ENCODE results near the gene SIGLEC11. TPM values are rescaled to one million over a fixed set of nuclear protein-coding genes. Genes with fewer than 3 reads are reported as not detected.
"Not testable (repeated sequence)": the region's sequence is repeated elsewhere in the genome, so short reads cannot be mapped to it uniquely, and the experiment has no call there.

The SIGLEC11 gene
- total RNA-seq, 1 donor from 2014 or later = not detected

DNA sequence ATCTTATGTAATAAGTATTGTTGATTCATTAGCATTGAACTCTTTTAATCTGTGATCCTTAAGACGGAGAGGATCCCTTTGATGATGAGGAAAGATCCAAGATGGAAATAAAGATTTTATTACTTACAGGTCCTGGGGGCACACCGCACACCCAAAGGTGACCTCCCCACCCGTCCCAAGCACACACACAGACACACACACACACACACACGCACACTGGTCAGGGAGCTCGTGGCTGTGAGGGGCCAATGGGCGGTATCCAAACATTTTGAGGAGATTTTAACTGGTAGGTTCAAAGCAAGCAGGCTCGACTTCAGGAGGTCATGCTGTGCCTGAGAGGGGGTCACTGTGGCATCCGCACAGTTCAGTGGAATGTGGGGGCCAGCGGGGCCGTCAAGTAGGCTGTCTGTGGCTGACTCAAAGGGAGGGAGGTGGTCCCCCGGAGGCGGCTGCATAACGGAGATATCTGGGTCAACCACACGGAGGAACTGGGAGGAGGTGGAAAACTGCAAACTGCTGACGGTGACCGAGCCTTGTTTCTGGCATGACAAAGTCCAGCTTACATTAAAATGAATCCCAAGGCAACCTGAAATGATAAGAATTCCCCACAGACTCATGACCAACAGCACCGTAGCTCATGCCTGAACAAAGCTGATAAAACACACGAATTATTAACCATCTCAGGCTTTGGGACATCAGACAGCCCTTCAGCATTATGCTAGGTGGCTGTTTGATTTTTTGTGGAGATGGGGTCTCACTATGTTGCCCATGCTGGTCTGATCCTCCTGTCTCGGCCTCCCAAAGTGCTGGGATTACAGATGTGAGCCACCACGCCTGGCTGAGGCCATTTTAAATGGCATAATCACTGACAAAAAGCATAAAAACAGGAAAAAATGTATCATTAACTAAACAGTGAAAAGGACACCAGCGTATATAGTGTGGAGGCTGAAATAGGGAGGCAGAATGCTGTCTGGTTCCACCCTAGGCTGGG lies 20.9 kb upstream of the SIGLEC11 start:
- DNase-seq = no peak

DNA sequence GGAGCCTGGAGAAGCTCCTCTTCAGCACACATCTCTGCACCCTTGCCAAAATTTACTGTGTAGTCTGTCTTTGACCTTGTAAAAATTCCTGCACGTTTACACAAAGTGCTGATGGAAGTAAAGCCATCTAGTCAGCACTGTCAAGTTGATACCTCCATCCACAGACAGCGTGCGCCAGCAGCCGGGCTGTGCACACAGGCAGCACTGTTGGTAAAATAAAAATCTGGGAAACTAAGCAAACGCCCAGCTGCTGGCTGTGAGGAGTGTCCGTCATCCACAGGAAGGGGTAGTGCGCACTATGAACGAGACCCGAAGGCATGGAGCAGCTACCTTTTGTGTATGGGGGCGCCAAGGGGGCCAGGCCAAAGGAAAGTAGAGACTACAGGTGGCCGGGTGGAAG lies 17.4 kb upstream of the SIGLEC11 start:
- DNase-seq = no peak

DNA sequence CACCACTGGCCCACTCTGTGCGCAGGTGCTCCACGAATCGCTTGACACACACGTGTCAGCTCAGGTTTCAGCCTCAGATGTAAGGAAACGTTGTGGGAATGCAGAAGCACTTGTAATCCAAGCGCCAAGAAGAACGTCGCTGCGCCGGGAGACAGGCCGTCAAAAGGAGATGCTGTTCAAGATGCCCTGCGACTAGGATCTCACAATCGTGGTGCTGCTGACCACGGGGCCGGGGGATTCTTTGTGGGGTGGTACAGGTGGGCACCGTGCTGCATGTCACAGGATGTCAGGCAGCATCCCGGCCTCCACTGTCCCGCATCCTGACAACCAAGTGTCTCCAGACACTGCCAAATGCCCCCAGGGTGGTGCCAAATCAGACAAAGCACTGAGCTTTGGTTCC lies 16.9 kb upstream of the SIGLEC11 start:
- DNase-seq = no peak

DNA sequence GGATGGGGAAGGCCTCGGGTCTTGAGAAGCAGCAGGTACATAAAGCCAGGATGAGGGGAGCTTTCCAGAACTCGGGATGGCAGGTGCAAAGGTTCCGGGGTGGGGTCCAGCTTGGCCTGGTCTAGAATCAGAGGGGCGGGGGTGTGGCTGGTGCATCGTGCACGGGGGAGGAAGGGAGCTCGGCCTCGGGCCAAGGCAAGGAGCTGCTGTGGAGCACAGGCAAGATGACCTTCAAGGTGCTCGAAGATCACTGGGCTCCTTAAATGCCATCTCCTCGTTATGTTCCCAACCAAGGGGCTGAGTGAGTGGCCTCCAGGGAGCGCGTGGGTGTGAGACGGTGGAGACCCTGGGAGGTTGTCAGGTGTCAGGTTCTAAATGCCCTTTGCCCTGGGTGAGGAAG lies 16.1 kb upstream of the SIGLEC11 start:
- no peak for DNase-seq

DNA sequence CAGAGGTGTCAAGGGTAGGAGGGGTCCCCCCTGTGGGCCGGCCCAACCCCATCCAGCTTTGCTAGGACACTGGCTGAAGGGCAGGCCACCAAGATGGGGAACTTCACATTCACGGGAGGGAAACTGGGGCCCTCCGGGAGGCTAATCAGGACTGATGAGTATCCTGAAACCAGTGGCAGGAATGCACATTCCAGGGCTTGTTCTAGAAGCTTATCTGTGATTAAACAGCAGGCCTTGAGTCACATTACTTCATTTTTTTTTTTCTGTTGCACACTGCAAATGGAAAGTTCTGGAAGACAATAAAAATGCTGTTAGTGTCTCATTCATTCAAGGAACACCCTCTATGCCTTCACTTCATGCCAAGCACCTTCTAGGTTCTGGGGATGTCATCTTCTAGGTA lies 15.5 kb upstream of the SIGLEC11 start:
- no peak for DNase-seq

DNA sequence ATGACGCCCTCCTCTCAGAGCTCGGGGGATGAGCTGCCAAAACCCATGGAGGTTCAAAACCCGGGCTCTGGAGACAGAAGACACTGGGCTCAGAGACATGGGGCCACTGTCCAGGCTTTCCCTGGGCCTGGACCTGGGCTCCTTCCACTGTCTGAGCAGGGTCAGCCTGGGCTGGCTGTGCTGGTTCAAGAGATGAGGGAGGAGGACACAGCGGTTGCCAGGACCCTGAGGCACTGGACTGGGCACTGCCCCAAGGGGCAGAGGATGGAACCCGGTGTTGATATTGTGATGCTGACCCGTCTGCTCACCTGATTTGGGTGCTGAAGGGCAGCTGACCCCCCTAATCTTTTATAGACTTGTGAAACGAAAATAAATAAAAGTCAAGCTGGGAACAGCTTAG lies 14.1 kb upstream of the SIGLEC11 start:
- no peak for DNase-seq

DNA sequence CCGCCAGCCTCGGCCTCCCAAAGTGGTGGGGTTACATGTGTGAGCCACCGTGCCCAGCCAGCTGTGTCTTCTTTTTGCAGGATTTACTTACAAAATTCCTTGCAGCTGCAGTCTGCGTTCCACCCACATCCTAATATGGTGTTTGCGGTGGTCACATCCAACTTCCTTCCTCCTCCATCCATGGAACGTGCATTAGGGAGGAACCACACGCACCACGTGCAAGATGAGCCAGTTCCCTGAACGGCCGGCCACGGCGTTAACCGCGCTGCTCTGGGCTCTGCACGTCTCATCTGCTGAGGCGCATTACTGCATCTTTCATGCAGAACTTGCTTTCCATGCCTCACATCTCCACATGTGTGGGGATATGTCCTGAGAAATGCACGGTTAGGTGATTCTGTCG lies 13.0 kb upstream of the SIGLEC11 start:
- DNase-seq = no peak

DNA sequence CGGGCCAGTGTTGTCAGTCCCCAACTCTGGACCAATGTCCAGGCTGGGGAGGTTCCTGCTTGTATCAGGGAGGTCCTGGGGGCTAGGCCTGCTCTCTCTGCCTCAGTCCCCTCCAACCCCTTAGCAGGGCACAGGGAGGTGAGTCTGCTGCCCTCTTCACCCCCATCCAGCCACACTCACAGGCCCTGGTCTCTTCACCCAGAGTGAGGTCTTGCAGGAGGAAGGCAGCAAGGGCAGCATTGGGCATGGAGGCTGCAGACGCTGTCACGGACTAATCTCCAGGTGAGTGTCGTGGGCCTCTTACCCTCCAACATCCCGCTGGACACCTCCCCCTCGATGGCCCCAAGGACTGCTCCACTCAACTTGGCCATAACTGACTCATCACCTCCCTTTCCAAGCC lies 11.9 kb upstream of the SIGLEC11 start:
- DNase-seq = no peak

DNA sequence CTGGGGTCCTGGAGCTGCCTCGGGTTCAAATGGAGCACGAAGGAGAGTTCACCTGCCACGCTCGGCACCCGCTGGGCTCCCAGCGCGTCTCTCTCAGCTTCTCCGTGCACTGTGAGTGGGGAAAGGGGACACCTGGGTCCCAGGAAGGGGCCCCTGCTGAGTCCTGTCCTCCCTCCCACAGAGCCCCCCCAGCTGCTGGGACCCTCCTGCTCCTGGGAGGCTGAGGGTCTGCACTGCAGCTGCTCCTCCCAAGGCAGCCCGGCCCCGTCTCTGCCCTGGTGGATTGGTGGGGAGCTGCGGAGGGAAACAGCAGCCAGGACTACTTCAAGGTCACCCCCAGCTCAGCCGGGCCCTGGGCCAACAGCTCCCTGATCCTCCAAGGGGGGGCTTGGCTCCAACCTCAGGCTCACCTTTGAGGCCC lies 11.0 kb upstream of the SIGLEC11 start:
- DNase-seq = no peak

DNA sequence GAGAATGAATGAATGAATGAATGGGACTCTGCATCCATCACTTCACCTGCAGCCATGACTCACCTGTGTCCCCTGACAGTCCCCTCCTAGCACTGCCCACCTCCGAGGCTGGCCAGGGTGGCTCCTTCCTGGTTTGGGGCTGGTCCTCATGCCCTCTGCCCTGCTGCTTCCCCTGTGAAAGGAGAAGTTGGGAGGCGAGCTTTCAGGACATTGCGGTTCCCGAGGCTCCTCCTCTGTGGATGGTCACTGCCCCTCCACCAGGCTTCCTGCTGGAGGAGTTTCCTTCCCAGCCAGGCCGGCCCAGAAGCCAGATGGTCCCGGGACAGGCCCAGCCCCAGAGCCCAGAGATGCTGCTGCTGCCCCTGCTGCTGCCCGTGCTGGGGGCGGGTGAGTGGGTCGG lies 8.4 kb upstream of the SIGLEC11 start:
- not testable (repeated sequence) for DNase-seq

DNA sequence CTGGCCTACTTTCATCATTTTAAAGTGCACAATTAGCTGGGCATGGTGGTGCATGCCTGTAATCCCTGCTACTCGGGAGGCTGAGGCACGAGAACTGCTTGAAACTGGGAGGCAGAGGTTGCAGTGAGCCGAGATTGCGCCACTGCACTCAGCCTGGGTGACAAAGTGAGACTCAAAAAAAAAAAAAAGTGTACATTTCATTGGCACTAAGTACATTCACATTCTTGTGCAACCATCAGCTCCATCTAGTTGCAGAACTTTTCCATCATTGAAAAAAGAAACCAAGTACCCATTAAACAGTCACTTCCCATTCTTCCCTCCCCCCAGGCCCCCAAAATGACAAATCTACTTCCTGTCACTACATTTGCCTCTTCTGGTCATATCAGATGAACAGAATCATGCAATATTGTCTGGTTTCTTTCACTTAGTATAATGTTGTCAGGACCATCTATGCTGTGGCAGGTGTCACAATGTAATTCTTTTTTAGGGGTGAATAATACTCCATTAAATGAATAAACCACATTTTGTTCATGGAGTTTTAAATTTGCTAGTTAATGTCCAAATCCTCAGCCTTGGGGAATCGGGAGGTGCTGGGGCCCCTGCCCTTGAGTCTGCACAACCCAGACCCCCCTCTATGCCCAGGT lies 7.4 kb upstream of the SIGLEC11 start:
- DNase-seq = no peak

DNA sequence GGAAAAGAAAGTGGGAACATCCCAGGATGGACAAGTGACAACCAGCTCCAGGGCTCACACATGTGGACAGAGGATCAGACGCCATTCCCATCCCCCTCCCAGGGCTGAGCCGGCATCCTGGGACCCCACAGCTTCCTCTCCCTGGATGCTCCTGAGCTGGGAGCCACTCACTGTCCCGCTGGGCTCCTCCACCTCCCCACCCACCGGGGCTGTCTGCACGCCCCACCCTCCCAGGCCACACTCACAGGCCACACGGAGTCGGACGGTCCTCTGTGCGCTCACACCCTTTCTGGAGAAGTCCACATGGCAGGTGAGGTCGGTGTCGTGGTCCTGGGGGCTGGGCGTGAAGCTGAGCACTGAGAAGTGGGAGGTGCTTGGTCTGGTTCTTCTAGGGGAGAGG lies 1.1 kb downstream of the SIGLEC11 start:
- not testable (repeated sequence) for DNase-seq

DNA sequence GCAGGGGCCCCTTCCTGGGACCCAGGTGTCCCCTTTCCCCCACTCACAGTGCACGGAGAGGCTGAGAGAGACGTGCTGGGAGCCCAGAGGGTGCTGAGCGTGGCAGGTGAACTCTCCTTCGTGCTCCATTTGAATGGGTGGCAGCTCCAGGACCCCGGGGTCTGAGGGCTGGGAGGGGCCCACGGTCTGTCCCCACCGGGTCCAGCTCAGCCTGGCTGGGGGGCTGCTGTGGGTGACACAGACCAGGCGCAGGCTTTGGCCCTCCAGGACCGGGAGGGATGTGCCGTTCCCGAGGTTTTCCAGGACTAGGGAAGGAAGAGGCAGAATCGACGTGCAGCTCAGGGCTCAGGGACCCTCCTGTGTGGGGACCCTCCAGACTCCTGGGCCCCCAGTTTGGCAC lies 2.4 kb downstream of the SIGLEC11 start:
- DNase-seq = not testable (repeated sequence)

DNA sequence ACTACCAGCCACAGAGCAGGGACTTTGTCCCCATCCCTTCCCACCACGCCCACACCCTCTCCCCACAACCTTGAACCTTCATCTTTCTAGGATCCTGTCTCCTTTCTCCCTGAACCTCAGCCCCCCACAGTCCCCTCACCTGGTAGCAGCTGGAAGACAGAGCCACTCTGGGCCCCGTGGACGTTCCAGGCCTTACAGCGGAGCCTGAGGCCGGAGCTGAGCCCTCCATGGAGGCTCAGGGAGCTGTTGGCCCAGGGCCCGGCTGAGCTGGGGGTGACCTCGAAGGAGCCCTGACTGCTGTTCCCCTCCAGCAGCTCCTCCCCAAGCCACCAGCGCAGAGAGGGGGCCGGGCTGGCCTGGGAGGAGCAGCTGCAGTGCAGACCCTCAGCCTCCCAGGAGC lies 2.8 kb downstream of the SIGLEC11 start:
- DNase-seq = not testable (repeated sequence)

DNA sequence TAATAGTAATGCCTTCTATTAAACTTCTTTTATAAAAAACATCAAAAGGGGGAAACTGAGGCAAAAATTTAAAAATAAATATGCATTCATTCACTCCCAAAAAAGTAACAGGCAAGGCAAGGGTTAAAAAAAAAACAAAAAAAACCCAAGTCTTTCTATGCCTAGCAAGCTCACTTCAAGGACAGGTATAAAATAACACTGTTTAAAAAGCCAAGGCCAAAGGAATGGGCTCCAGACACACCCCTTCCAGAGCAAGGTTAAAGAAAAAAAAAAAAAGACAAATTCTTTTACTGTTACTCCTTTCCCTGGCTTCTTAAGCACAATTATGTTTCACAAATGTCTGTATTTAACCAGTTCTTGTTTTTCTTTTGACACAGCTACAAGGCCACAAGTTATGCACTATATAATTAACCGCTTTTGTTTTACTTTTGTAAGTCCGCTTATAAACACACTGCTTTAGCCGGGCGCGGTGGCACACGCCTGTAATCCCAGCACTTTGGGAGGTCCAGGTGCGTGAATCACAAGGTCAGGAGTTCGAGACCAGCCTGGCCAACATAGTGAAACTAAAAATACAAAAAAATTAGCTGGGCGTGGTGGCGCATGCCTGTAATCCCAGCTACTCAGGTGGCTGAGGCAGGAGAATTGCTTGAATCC lies 3.6 kb downstream of the SIGLEC11 start:
- DNase-seq = no peak

DNA sequence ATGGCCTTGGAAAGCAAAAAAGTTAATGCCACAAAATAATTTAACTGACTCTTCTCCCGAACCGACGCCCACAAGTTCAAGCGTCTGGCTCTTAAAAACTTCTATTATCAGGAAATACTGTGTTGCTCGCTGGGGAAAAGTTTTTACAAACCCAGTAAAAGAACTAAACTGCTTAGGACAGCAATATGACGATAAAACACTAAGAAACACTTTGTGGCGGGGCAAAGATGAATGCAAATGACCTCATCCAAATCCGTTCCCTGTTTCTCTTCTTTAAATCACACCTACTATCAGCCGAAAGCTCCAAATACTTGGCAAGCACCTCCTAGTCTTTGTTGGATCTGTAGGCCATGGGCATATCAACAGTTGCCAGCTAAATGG lies 4.9 kb downstream of the SIGLEC11 start:
- no peak for DNase-seq

DNA sequence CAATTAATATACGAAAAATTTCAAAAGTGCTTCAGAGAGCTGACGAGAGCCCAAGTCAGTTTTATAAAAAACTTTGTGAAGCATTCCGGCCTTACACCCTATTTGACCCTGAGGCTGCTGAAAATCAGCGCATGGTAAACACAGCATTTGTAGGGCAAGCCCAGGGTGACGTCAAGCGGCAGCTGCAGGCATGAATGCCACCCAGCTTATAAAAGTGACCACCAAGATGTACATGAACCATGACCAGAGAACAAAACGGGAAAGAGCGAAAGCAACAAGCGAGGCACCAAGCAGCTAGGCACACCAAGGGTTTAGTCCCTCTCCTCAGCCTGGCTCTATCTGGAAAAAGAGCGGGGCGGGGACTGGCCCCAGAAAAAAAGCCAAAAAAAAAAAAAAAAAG lies 6.0 kb downstream of the SIGLEC11 start:
- DNase-seq = peak; percentile 25

DNA sequence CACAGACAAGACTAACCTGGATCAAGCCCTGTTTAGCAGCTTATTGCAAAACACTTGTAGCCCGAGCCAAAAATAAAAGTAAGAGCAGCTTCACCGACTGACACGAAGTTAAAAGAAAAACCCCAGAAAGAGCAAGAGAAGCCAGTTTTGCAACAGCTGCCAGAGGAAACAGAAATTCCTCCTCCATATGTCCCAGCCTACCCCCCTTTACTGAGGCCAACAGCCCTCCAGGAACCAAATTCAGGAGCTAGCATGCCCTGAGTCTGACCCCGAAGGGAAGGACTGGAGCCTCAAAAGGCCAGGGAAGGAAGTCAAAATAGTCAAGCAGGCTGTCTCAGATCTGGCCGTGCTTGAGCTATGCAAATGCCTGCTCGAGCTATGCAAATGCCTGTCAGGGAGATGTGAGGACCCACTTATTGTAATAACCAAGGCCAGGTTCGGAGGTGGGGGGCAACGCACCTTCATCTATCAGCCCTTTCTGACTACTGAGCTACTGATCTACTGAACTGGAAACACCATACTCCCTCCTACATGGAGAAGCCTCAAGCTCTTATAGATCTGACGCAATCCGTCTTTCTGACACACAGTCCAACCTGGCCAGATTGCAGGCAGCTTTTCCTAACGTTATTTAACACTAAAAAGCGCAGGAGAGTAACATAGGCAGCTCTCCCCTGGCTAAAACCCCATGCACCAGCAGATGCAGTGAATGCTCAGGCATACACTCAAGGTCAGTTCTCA lies 6.7 kb downstream of the SIGLEC11 start:
- DNase-seq = no peak

DNA sequence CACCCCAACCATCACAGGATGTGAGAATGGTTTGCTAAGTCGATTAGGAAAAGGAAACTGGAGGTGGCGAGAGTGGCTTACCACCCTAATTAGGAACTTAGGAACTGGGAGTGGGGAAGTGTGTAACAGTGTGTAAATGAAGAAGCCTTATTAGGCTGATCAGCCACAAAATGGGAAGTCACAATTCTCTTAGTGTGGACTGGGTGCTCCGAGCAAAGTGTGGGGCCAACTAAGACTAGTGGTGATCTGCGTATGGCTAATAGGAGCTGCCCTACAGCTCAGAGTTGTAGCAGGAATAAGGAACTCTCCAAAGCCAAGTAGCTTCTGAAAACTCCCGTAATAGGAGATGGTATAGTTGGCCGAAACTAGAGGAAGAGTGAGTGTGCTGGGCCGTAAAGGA lies 7.6 kb downstream of the SIGLEC11 start:
- no peak for DNase-seq

DNA sequence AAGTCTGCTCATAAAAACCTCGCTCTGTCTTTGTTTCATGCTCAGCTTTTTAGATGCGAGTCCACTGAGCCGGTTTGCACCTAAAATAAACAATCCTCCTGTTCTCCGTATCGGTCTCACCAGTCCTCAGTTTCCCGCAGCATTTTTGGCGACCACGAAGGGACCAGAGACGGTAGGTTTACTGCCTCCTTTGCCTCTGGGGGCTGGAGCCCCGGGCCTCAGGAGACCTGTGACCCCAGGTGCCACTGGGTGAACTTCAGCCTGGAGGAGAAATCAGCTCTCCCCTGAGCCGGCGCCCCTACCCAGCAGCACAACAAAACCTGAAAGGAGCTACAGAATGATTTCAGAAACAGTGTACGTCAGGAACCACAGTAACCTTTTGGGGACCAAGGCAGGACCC lies 8.1 kb downstream of the SIGLEC11 start:
- DNase-seq = no peak

DNA sequence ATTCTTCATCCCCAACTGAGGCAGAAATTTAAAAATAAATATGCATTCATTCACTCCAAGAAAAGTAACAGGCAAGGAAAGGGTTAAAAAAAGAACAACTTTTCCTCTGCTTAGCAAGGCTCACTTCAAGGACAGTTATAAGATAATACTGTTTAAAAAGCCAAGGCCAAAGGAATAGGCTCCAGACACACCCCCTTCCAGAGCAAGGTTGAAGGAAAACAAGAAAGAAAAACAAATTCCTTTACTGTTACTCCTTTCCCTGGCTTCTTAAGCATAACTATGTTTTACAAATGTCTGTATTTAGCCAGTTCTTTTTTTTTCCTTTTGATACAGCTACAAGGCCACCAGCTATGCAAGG lies 8.5 kb downstream of the SIGLEC11 start:
- no peak for DNase-seq

DNA sequence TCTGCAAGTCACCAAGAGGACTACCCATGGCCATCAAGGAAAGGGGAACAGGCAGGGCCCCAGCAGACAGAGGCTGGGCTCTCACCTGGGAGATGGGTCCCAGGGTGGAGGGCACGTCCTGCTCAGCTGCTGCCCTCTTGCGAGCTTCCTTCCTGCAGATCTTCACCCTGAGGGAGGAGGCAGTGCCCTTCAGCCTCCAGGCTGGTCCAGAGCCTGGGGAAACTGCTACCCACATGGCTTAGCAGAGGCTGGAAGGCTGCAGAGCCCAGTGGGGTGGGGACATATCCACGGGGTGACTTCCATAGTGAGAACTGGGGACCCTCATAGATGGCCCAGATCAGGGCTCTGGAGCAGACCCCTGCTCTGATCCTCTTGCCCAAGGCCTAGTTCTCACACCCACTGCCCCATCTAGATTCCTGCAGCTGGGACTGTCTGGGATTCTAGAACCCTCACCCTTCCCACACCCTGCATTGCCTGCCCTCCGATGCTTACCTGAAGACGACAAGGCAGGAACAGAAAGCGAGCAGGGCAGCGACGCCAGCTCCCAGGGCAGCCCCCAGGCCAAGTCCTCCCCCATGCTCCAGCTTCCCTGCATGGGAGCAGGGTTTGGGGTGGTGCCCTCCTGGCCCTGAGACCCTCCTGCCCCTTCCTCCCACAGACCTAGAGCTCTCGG lies 9.0 kb downstream of the SIGLEC11 start:
- DNase-seq = no peak
